ENCODE results near the gene ANKRD1. TPM values are rescaled to one million over a fixed set of nuclear protein-coding genes. Genes with fewer than 3 reads are reported as not detected.
"Not testable (repeated sequence)": the region's sequence is repeated elsewhere in the genome, so short reads cannot be mapped to it uniquely, and the experiment has no call there.

ANKRD1 gene
- total and polyA plus RNA-seq, 2 donors (not counting 1 experiment from before 2014, with no cell fraction given): under 0.01 to 13.1 TPM

- no peak overlapping the region for H2AFZ ChIP-seq (ENCODE audit: low read length)
- H3K9me3 ChIP-seq (ENCODE audit: control insufficient read depth, insufficient read depth, low read depth, low read length): no peaks in the 10 kb centered on the region
- no peaks in the 10 kb centered on the region for H3K27me3 ChIP-seq (ENCODE audit: control insufficient read depth, insufficient read depth, low read length)
- no peaks in the 10 kb centered on the region for H3K36me3 ChIP-seq (ENCODE audit: control insufficient read depth, insufficient read depth, low read length)
- H4K20me1 ChIP-seq (ENCODE audit: control insufficient read depth, extremely low read depth, insufficient read depth, low read length): no peaks in the 10 kb centered on the region
- H3K79me2 ChIP-seq (ENCODE audit: control insufficient read depth, insufficient read depth, low read length): no peaks in the 10 kb centered on the region
- H3K4me1 ChIP-seq (ENCODE audit: control insufficient read depth, extremely low read depth, insufficient read depth, low read length): no peaks in the 10 kb centered on the region
- no peak overlapping the region for H3K4me3 ChIP-seq (replicated peaks in 1 of 4; ENCODE audit: control extremely low read depth in 1 of 4, insufficient read depth in 1 of 4, low read depth in 3 of 4, low read length in 4 of 4)
- DNase-seq (ENCODE audit: low read depth in 2 of 2): peak in 1 of 2 donors; percentile 72
- no peak overlapping the region for H3K27ac ChIP-seq (ENCODE audit: insufficient read depth, low read length)
- no peak overlapping the region for H3K9ac ChIP-seq (ENCODE audit: insufficient read depth, low read length)
- no peak for TF ChIP-seq EZH2 (IDR thresholded peaks at IDR 0.05; ENCODE audit: low read length, missing control alignments)
- TF ChIP-seq CTCF (conservative IDR thresholded peaks at IDR 0.05 in 1 of 2, IDR thresholded peaks at IDR 0.05 in 1 of 2; ENCODE audit: low read depth in 1 of 2, low read length in 2 of 2): no peak
- H3K4me2 ChIP-seq (ENCODE audit: extremely low read depth, insufficient read depth, low read length): no peak overlapping the region
Measured at GRCh38 chr10:90947030-90947960, 26.4 kb upstream of the ANKRD1 start.

- Histone ChIP-seq H3K27me3 (ENCODE audit: control insufficient read depth, insufficient read depth, low read length) (no peaks in the 10 kb centered on the region), H4K20me1 (ENCODE audit: control insufficient read depth, extremely low read depth, insufficient read depth, low read length) (no peaks in the 10 kb centered on the region), H3K79me2 (ENCODE audit: control insufficient read depth, insufficient read depth, low read length) (no peaks in the 10 kb centered on the region), H3K4me3 (replicated peaks in 1 of 4; ENCODE audit: control extremely low read depth in 1 of 4, insufficient read depth in 1 of 4, low read depth in 3 of 4, low read length in 4 of 4) (no peak overlapping the region), H3K36me3 (ENCODE audit: control insufficient read depth, insufficient read depth, low read length) (no peaks in the 10 kb centered on the region), H3K9me3 (ENCODE audit: control insufficient read depth, insufficient read depth, low read depth, low read length) (no peaks in the 10 kb centered on the region), H2AFZ (ENCODE audit: low read length) (no peak overlapping the region), H3K4me1 (ENCODE audit: control insufficient read depth, extremely low read depth, insufficient read depth, low read length) (no peaks in the 10 kb centered on the region), H3K27ac (ENCODE audit: insufficient read depth, low read length) (no peak overlapping the region), H3K9ac (ENCODE audit: insufficient read depth, low read length) (no peak overlapping the region), H3K4me2 (ENCODE audit: extremely low read depth, insufficient read depth, low read length) (no peak overlapping the region)
- DNase-seq (ENCODE audit: low read depth in 2 of 2): peak in 1 of 2 donors; percentile 60
- TF ChIP-seq CTCF (conservative IDR thresholded peaks at IDR 0.05 in 1 of 2, IDR thresholded peaks at IDR 0.05 in 1 of 2; ENCODE audit: low read depth in 1 of 2, low read length in 2 of 2) (no peak), EZH2 (IDR thresholded peaks at IDR 0.05; ENCODE audit: low read length, missing control alignments) (no peak)
Measured at GRCh38 chr10:90945491-90946070, 24.7 kb upstream of the ANKRD1 start.

- Histone ChIP-seq H3K4me3 (replicated peaks in 1 of 4; ENCODE audit: control extremely low read depth in 1 of 4, insufficient read depth in 1 of 4, low read depth in 3 of 4, low read length in 4 of 4) (no peak overlapping the region), H2AFZ (ENCODE audit: low read length) (no peak overlapping the region), H3K9ac (ENCODE audit: insufficient read depth, low read length) (no peak overlapping the region), H3K27ac (ENCODE audit: insufficient read depth, low read length) (no peak overlapping the region), H3K9me3 (ENCODE audit: control insufficient read depth, insufficient read depth, low read depth, low read length) (no peaks in the 10 kb centered on the region), H3K4me1 (ENCODE audit: control insufficient read depth, extremely low read depth, insufficient read depth, low read length) (no peaks in the 10 kb centered on the region), H4K20me1 (ENCODE audit: control insufficient read depth, extremely low read depth, insufficient read depth, low read length) (no peaks in the 10 kb centered on the region), H3K4me2 (ENCODE audit: extremely low read depth, insufficient read depth, low read length) (no peak overlapping the region), H3K36me3 (ENCODE audit: control insufficient read depth, insufficient read depth, low read length) (no peaks in the 10 kb centered on the region), H3K79me2 (ENCODE audit: control insufficient read depth, insufficient read depth, low read length) (no peaks in the 10 kb centered on the region), H3K27me3 (ENCODE audit: control insufficient read depth, insufficient read depth, low read length) (no peaks in the 10 kb centered on the region)
- no peak for TF ChIP-seq EZH2 (IDR thresholded peaks at IDR 0.05; ENCODE audit: low read length, missing control alignments)
- no peak for TF ChIP-seq CTCF (conservative IDR thresholded peaks at IDR 0.05 in 1 of 2, IDR thresholded peaks at IDR 0.05 in 1 of 2; ENCODE audit: low read depth in 1 of 2, low read length in 2 of 2)
- no peak for DNase-seq (ENCODE audit: low read depth in 2 of 2)
Measured at GRCh38 chr10:90944749-90945148, 23.9 kb upstream of the ANKRD1 start.

GRCh38 chr10:90942980-90943379 is 22.1 kb upstream of the ANKRD1 start:
- H3K27me3 ChIP-seq (ENCODE audit: control insufficient read depth, insufficient read depth, low read length); H3K27ac ChIP-seq (ENCODE audit: insufficient read depth, low read length); H3K4me3 ChIP-seq (replicated peaks in 1 of 4; ENCODE audit: control extremely low read depth in 1 of 4, insufficient read depth in 1 of 4, low read depth in 3 of 4, low read length in 4 of 4); DNase-seq (ENCODE audit: low read depth in 2 of 2); H3K4me2 ChIP-seq (ENCODE audit: extremely low read depth, insufficient read depth, low read length); H3K36me3 ChIP-seq (ENCODE audit: control insufficient read depth, insufficient read depth, low read length); H3K79me2 ChIP-seq (ENCODE audit: control insufficient read depth, insufficient read depth, low read length); H3K4me1 ChIP-seq (ENCODE audit: control insufficient read depth, extremely low read depth, insufficient read depth, low read length); H4K20me1 ChIP-seq (ENCODE audit: control insufficient read depth, extremely low read depth, insufficient read depth, low read length); H3K9me3 ChIP-seq (ENCODE audit: control insufficient read depth, insufficient read depth, low read depth, low read length); H3K9ac ChIP-seq (ENCODE audit: insufficient read depth, low read length); H2AFZ ChIP-seq (ENCODE audit: low read length): not testable (repeated sequence)

Measured in fibroblast of lung (primary cell).